ENCODE data around the gene KHK.

Gene KHK

GRCh38 chr2:27126252-27126710 is 39.7 kb downstream of the KHK start:
- DNase-seq = no peak
- no peak overlapping the region for H3K4me3 ChIP-seq (ENCODE audit: low read depth, low read length)
- no peak for TF ChIP-seq CTCF (IDR thresholded peaks at IDR 0.05; ENCODE audit: low read depth, low read length)
- H3K4me1 ChIP-seq = no peaks in the 10 kb centered on the region; the same call in 1 of the 2 replicates
- no peaks in the 10 kb centered on the region for H3K9me3 ChIP-seq
- H3K36me3 ChIP-seq = peaks cover 9% of the 10 kb centered on the region
- H3K27me3 ChIP-seq = no peaks in the 10 kb centered on the region

GRCh38 chr2:27127883-27128667 is 41.5 kb downstream of the KHK start:
- Histone ChIP-seq H3K9me3 (no peaks in the 10 kb centered on the region), H3K27me3 (no peaks in the 10 kb centered on the region), H3K4me1 (no peaks in the 10 kb centered on the region; the same call in 1 of the 2 replicates), H3K4me3 (ENCODE audit: low read depth, low read length) (no peak overlapping the region), H3K36me3 (peaks cover 24% of the 10 kb centered on the region)
- no peak for TF ChIP-seq CTCF (IDR thresholded peaks at IDR 0.05; ENCODE audit: low read depth, low read length)
- no peak for DNase-seq

- Histone ChIP-seq H3K4me3 (ENCODE audit: low read depth, low read length) (no peak overlapping the region), H3K4me1 (no peaks in the 10 kb centered on the region; the same call in none of the 2 replicates), H3K36me3 (peaks cover 24% of the 10 kb centered on the region), H3K9me3 (no peaks in the 10 kb centered on the region), H3K27me3 (no peaks in the 10 kb centered on the region)
- TF ChIP-seq CTCF (IDR thresholded peaks at IDR 0.05; ENCODE audit: low read depth, low read length) = no peak
- DNase-seq = no peak
These were observed 42.3 kb downstream of the KHK start for GRCh38 chr2:27128668-27129571.

- no peak for DNase-seq
- no peaks in the 10 kb centered on the region for H3K9me3 ChIP-seq
- H3K36me3 ChIP-seq = peaks cover 24% of the 10 kb centered on the region
- H3K27me3 ChIP-seq = no peaks in the 10 kb centered on the region
- no peak overlapping the region for H3K4me3 ChIP-seq (ENCODE audit: low read depth, low read length)
- TF ChIP-seq CTCF (IDR thresholded peaks at IDR 0.05; ENCODE audit: low read depth, low read length) = no peak
- no peaks in the 10 kb centered on the region; the same call in 1 of the 2 replicates for H3K4me1 ChIP-seq
These were observed 43.8 kb downstream of the KHK start for GRCh38 chr2:27130396-27130795.

- H3K4me1 ChIP-seq = no peaks in the 10 kb centered on the region; the same call in 1 of the 2 replicates
- H3K4me3 ChIP-seq (ENCODE audit: low read depth, low read length) = no peak overlapping the region
- no peaks in the 10 kb centered on the region for H3K27me3 ChIP-seq
- no peak for DNase-seq
- no peaks in the 10 kb centered on the region for H3K9me3 ChIP-seq
- H3K36me3 ChIP-seq = peaks cover 24% of the 10 kb centered on the region
- TF ChIP-seq CTCF (IDR thresholded peaks at IDR 0.05; ENCODE audit: low read depth, low read length) = no peak
These were observed 44.9 kb downstream of the KHK start for GRCh38 chr2:27131429-27131828.

Data from BE2C (cell line).